ENCODE measurements around the gene GRAMD4.

DNA sequence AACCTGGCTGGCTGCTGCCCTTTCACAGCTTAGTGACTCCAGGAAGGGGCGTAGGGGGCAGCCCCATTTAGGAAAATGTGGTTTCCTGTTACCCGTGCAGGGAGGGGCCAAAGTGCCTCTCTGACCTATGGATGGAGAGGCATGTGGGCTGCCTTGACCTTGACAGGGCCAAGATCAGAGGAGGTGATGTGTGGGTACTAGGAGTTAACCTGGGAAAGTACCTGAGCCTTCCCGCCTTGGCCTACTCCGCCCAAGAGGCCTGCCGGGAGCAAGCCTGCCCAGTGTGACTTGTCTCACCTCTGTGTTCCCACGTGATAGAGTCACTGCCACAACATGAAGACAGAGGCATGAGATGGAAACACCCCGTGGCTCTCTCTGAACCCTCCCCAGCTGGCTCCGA lies 33.4 kb downstream of the GRAMD4 start:
- TF ChIP-seq, protein P1, sequence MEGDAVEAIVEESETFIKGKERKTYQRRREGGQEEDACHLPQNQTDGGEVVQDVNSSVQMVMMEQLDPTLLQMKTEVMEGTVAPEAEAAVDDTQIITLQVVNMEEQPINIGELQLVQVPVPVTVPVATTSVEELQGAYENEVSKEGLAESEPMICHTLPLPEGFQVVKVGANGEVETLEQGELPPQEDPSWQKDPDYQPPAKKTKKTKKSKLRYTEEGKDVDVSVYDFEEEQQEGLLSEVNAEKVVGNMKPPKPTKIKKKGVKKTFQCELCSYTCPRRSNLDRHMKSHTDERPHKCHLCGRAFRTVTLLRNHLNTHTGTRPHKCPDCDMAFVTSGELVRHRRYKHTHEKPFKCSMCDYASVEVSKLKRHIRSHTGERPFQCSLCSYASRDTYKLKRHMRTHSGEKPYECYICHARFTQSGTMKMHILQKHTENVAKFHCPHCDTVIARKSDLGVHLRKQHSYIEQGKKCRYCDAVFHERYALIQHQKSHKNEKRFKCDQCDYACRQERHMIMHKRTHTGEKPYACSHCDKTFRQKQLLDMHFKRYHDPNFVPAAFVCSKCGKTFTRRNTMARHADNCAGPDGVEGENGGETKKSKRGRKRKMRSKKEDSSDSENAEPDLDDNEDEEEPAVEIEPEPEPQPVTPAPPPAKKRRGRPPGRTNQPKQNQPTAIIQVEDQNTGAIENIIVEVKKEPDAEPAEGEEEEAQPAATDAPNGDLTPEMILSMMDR (conservative IDR thresholded peaks at IDR 0.05; ENCODE audit: low read length), result no peak
- no peak for TF ChIP-seq EZH2phosphoT487 (IDR thresholded peaks at IDR 0.05; ENCODE audit: borderline replicate concordance, low read depth, low read length)
